ENCODE results near the gene CWF19L1.
"Not testable (repeated sequence)": the region's sequence is repeated elsewhere in the genome, so short reads cannot be mapped to it uniquely, and the experiment has no call there.

CWF19L1 gene

DNA sequence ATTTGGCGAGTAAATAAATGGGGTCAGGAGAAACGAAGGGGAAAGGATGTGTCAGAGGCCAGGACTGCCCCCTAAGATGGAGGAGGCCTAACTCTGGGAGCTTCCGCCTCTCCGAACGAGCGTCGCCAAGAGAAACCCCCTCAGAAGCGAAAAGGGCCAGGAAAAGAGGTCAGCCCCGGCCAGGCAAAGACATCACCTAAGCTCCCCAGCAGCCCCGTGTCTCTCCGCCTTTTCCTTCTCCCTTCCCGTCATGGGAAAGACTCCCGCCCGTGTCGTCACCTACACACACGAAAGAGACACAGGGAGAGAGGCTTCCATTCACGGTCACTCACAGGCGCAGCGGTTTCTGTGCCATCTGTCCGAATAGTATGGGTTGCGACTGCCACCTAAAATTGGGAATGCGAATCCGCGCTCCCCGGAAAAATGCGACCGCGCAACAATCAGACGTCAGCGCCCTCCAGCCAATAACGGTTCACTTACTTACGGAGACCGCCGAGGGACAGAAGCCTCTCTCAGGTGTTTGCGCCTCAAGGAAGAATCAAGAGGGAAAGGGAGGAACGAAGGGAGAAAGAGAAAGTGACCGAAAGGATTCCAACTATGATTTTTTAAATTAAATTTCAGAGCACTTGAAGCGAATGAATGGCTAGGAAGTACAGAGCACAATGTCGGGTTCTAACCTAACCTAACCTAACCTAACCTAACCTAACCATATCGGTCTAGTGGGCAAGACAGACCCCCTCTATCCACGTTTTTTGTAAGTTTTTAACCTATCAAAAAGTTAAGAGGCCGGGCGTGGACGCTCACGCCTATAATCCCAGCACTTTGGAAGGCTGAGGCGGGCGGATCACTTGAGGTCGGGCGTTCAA lies at the start of gene CWF19L1:
CWF19L1 (minus strand) TSS at position 400 of the 866 bp plus-strand sequence; CDS start at position 355, 45 bp downstream.
- FAIRE-seq: peak; percentile 98

DNA sequence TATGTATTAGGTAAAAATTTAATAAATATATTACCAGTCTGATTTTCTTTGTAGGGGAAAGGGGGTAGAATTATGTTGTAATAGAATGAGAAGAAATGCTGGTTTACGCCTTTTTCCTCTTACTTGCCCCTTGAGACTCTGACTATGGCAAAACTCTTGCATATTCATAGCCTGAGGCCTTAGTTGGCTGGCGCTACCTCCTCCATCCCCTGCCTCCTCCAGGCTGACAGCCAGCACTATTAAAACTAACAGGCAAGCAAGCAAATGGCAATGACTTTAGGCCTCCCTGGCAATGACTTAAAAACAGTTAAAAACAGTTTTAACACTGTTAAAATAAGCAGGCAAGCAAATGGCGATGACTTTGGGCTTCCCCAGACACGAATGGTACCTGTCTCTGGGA lies 48.2 kb upstream of the CWF19L1 start:
- no peak for FAIRE-seq

DNA sequence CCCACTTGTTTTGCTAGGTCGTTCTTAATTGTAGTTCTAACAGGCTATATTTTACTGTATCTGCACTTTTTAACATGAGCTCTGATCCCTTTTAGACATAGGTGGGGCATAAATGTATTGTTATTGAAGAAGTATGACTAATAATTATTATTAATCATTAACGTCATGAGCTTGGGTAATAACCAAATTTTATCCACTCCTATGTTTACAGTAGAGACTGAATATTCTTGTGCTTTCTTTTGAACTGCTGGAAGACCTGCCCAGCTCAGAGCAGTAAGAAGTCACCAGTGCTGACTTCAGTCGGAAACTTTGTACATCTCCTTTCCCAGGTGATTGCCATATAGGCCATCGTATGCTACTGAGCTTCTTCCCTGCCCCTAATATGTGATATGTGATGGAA lies 43.9 kb upstream of the CWF19L1 start:
- no peak for FAIRE-seq

DNA sequence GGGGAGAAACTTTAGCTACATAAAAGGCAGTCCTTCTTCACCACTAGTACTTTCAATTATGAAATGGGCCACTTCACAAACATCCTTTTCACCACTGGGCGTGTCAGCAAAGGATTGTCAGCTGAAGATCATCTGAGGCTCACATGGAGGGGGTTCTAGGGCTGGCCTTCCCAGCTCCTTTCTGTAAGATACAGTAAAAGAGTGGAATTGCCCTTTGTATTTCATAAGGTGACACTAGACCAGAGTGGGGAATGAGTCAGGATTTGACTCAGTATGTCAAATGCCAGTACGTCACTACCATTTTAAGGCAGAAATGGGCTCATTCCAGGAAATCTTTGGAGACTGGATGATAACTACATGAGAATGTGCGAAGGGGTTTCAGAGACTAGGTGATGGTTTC lies 40.2 kb upstream of the CWF19L1 start:
- no peak for FAIRE-seq

DNA sequence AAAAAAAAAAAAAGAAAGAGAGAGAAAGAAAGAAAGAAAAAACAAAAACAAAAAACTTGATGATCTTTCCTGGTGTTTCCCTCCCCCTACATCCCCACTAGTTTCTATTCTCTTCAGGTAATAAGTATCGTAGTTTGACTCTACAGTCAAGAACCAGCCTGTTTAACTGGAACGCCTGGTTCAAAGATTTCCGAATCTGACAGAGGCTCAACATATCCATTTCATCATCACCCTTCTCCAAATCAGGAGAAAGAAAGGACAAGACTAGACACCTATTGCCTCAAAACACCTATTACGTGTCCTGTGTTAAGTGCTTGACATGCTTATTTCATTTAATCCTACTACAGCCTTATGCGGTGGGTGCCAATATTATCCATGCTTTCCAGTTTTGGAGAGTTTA lies 39.4 kb upstream of the CWF19L1 start:
- FAIRE-seq: no peak

DNA sequence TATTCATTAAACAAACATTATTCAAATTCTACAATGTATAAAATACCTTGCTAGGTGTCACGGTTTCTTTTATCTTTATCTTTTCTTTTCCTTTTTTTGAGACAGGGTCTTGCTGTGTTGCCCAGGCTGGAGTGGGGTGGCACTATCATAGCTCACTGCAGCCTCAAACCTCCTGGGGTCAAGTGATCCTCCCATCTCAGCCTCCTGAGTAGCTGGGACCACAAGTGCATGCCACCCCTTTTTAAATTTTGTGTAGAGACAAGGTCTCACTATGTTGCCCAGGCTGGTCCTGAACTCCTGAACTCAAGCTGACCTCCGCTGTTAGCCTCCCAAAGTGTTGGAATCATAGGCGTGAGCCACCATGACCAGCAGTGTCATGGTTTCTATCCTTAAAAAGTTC lies 37.0 kb upstream of the CWF19L1 start:
- FAIRE-seq: no peak

DNA sequence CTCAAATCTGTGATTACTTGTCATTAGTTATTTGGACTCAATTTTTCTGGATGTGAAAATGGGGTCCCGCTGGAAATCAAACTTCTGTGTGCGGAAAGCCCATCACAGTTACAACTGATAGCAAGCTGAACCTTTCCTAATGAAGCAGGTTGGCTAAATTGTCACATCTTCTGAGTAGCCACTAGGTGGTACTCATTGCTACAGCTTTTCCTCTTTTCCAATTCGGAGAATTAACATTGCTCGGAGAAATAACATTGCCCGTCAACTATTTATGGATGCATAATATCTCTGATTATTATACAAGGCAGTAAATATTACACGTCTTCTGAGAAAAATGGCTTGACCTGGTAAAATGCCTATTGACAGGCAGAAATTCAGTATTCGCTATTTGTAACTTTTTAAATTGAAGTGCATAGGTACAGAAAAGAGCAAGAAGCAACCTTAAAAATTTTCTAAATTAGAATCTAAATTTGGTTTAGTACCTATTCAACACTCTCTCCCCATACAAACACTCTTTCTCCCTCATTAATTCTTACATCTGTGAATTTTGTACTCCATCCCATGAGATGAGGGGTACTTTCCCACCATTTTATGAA lies 36.4 kb upstream of the CWF19L1 start:
- peak; percentile 93 for FAIRE-seq

DNA sequence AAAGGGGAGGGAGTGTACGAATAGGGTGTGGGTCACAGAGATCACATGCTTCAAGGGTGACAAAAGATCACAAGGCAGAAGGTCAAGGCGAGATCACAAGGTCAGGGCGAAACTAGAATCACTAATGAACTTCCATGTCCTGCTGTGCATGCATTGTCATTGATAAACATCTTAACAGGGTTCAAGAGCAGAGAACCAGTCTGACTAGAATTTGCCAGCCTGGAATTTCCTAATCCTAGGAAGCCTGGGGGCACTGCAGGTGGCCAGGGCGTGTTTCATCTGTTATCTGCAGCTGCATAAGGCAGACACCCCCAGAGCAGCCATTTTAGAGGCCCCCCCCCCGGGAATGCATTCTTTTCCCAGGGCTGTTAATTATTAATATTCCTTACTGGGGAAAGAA lies 33.7 kb upstream of the CWF19L1 start:
- FAIRE-seq: not testable (repeated sequence)

DNA sequence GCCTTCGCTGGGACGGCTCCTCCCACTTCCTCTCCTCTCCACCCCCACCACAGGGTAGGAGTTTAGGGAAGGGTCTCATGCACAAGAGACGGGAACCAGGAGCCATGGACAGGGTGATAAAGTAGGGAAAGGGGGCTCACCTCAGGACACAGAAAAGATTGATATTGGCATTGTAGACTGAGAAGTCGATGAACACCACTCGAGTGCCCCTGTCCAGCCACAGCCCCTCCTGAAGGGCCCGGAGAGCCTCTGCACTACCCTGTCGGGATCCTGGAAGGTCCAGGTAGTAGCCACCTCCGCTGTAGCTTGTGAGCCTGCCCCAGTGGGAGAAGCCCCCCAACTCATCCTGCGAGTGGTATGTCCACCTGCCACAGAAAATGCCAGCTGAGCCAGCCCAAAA lies 29.8 kb upstream of the CWF19L1 start:
- FAIRE-seq: no peak

DNA sequence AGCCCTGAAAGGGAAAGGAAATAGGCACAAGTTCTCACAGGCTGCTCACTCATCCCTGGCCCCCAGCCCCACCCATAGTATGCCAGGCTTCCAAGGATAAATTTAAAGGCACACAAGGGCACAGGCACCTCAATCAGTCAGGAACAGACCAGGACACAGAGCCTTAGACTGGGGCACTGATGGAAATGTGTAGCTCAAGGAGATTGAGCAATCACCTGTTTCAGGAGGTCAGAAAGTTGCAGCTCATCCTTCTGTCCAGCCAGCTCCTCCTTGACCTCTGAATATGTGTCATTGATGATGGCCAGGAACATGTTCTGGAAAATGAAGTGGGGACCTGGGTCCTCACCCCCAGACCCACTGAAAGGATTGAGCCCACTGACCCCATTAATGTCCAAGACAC lies 25.6 kb upstream of the CWF19L1 start:
- no peak for FAIRE-seq

DNA sequence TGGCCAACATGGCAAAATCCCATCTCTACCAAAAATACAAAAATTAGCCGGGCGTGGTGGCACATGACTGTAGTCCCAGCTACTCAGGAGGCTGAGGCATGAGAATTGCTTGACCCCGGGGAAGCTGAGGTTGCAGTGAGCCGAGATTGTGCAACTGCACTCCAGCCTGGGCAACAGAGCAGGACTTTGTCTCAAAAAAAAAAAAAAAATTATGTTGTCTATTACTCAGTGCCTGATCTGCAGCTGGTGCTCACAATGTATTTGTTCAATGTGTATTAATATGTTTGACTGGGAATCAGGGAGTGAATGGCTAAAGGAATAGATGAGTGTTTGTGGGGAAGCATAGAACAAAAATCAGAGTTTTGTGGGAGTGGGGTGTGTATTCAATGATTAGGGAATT lies 24.9 kb upstream of the CWF19L1 start:
- FAIRE-seq: not testable (repeated sequence)

DNA sequence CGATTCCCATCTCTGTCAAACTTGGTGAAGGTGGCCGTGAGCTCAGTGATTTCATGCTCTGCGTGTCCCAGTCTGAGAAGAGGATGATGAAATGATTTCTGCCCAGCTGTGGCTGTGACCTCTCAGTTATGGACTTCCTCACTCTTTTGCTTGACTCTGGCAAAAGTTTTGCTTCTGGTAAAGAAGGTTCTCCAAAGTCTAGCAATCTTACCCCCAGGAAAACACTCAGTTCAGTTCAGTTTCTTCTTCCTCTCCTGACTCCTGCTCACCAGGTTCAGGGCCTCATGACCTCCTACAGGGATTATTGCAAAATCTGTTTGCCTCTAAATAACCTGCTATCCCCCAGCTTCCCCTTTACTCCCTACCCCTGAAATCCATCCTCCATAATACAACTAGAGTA lies 23.9 kb upstream of the CWF19L1 start:
- FAIRE-seq: no peak

DNA sequence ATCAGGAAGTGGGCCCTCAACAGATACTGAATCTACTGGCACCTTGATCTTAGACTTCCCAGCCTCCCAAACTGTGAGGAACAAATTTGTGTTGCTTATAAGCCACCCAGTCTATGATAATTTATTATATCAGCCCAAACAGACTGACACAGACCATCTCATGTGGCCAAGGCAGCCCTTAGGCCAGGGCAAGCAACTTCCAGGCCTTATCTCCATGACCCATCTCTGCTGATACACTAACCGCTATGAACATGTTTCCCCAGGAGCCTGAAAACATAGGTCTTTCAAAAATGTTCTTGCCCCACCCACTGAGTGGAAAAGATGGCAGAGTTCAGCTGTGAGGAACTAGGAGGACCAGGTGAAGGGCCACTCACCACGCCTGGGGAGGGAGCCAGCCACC lies 22.2 kb upstream of the CWF19L1 start:
- no peak for FAIRE-seq

DNA sequence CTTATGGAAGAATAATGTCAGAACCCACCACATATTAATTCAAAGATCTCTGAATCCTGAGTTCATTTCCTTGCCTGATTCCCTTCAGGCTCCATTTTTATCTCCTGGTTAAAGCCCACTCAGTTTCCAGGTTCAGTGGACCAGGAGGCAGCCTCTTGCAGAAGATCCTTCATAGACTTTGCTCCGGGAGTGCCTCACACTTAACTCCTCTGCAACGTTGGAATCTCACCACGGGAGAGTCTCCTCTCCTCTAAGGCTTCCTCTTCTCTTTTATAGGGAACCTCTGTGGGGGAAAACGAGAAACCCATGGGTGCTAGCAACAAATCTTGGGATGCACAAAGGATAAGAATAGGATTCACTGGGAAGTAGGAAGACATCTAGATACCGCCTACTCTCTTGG lies 20.8 kb upstream of the CWF19L1 start:
- no peak for FAIRE-seq

DNA sequence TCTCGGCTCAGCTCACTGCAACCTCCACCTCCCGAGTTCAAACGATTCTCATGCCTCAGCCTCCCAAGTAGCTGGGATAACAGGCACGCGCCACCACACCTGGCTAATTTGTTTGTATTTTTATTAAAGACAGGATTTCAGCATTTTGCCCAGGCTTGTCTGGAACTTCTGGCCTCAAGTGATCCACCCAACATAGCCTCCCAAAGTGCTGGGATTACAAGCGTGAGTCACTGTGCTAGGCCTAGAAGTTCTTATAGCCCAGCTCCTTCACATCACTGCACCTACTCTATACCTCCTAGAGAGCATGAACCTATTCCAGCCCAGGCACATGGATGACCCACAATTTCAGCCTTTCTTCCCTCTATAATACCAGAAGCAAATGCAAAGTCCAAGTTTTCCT lies 20.3 kb upstream of the CWF19L1 start:
- no peak for FAIRE-seq

DNA sequence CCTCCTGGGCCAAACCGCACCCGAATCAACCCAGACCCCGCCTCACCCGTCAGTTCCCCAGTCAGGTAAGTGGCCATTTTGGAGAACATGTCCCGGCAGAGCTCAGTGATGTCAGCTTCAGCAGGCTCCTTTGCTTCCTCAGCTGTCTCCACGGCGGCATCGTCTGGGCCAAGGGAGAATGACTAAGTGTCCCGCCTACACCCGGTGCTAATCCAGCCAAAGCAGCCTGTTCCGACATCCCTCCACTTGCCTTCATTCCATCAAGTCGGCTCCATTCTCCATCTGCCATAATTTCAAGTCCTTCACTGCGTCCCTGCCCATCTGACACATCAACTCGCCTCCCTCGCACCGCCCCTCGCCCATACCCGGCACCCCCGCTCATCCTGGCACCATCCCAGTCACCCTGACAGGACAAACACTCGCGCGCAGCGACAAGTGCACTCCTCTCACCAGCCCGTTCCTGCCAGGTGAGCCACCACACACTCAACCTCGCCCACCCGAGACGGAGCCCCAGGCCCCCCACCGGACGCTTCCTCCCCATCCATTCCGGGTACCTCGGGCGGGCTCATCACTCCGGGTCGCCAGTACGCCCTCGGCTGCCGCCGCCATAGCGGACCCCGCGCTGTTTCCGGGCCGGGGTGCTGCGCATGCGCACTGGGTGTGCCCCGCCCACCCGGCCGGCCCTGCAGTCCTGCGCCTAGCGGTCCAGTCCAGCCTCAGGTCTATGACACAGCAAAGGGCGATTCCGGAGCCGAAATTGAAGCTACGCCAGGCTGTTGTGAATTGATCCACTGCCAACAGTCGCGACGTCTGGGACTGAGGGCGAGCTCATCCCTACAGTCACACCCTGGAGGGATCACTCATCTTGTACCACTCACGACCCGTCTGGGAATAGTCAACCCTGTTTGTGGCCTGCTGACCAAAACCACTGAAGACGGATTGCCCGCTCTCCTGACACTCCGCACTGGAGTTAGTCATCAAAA lies 18.9 kb upstream of the CWF19L1 start, which contains the start of gene BLOC1S2:
BLOC1S2 (minus strand) TSS at position 630 of the 983 bp plus-strand sequence; CDS start at position 609, 21 bp downstream.
- FAIRE-seq: no peak

DNA sequence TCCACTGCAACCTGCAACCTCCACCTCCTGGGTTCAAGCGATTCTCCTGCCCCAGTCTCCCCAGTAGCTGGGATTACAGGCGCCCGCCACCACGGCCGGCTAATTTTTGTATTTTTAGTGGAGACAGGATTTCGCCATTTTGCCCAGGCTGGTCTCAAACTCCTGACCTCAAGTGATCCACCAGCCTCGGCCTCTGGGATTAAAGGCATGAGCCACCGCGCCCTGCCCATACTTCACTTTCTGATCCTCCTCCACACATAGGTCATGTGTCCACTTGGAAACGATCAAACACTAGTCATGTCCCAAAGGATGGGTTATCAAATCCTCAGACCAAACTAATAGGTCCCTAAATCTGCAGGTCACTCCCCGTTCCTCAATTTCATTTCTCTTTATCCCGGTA lies 17.9 kb upstream of the CWF19L1 start:
- FAIRE-seq: not testable (repeated sequence)

DNA sequence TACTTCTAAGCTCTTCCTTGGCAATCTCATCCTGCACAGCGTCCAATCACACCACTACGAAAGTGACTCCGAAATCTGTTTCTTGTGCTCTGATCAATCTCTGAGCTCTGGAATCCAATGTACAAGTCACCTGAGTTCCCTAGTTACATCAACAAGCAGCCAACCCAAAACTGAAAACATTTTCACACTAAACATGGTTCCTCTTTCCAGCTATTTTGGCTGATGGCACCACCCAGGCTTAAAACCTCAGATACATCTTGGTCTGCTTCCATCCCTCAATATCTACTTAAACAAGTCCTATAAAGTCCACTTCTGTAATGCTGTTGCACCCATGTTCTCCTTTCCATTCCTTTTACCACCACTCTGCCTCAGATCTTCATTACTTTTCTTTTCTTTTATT lies 15.5 kb upstream of the CWF19L1 start:
- FAIRE-seq: no peak

DNA sequence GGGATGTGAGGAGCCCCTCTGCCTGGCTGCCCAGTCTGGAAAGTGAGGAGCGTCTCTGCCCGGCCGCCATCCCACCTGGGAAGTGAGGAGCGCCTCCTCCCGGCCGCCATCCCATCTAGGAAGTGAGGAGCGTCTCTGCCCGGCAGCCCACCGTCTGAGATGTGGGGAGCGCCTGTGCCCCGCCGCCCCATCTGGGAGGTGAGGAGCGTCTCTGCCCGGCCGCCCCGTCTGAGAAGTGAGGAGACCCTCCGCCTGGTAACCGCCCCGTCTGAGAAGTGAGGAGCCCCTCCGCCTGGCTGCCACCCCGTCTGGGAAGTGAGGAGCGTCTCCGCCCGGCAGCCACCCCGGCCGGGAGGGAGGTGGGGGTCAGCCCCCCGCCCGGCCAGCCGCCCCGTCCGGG lies 9.5 kb upstream of the CWF19L1 start:
- FAIRE-seq: not testable (repeated sequence)

DNA sequence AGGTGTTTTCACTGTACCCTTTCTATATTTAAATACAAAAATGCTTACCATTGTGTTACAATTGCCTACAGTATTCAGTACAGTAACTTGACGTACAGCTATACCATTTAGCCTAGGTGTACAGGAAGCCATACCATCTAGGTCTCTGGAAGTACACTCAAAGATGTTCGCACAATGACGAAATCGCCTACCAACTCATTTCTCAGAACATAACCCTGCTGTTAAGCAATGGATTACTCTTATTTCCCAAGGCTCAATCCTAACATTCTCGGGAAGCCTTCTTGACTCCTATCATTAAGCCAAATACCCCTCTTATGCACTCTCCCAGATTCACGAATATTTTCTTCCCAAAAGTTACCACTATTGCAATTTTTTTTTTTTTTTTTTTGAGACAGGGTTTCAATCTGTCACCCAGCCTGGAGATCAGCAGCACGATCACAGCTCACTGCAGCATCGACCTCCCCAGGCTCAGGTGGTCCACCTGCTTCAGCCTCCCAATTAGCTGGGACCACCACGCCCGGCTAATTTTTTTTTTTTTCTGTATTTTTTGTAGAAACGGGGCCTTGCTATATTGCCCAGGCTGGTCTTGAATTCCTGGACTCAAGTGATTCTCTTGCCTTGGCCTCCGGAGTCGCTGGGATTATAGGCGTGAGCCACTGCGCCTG lies 1.5 kb downstream of the CWF19L1 start:
- no peak for FAIRE-seq

DNA sequence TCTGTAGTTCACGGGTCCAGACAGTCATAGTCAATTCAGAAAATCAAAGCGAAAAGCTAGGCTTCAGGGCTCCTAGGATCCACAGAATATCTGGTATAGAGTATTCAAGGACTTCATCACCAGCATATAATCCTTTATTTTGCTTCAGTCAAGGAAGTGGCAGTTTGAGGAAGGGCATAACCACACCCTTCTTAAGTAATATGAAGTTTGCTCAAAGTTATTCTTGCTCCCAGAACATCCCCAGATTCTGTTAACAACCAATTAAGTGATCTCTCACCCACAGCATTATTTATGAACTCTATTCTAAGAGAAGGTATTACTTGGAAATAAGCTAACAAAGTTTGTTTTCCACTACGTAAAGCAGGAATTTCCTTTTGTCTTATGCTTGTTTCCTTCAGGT lies 13.2 kb downstream of the CWF19L1 start:
- FAIRE-seq: no peak

DNA sequence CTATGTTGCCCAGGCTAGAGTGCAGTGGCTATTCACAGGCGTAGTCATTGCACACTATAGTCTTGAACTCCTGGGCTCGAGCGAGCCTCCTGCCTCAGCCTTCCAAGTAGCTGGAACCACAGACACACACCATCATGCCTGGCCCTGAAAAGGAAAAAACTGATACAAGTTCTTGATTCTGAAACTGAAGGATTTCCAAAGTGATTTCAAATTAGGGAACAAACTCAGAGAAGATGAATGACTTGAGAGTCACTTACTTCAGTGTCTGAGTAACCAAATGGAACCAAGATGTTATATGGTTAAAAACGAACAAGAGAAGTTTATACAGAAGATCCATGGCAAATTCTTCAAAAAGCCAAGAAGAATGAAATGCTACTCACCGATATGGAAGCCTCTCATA lies 14.4 kb downstream of the CWF19L1 start:
- FAIRE-seq: no peak

DNA sequence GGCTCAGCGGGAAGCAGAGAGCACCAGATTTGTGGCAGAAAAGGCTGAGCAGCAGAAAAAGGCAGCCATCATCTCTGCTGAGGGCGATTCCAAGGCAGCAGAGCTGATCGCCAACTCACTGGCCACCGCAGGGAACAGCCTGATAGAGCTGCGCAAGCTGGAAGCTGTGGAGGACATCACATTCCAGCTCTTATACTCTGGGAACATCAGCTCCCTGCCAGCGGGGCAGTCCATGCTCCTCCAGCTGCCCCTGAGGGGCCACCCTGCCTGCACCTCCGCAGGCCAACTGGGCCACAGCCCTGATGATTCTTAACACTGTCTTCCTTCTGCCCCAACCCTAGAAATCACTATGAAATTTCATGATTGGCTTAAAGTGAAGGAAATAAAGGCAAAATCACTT lies 18.6 kb downstream of the CWF19L1 start:
- FAIRE-seq: no peak
